DND-41 (cell line): ENCODE measurements around the gene TTC23.

Experiments used
- EZH2 ChIP-seq: IDR thresholded peaks from 3 replicates; pipeline ENCODE4 v1.6.1; 2012; ENCODE audit warnings: borderline replicate concordance, low read depth, mild to moderate bottlenecking, moderate library complexity, low read length, inconsistent platforms; ENCODE audit not compliant: severe bottlenecking
- TF ChIP-seq, protein P1 (sequence below): IDR thresholded peaks from 2 replicates; pipeline ENCODE4 v1.5.1; 2012; ENCODE audit warnings: borderline replicate concordance, low read length, moderate library complexity, mild to moderate bottlenecking; ENCODE audit not compliant: poor library complexity, severe bottlenecking; ENCODE audit errors: extremely low read depth

DNA sequence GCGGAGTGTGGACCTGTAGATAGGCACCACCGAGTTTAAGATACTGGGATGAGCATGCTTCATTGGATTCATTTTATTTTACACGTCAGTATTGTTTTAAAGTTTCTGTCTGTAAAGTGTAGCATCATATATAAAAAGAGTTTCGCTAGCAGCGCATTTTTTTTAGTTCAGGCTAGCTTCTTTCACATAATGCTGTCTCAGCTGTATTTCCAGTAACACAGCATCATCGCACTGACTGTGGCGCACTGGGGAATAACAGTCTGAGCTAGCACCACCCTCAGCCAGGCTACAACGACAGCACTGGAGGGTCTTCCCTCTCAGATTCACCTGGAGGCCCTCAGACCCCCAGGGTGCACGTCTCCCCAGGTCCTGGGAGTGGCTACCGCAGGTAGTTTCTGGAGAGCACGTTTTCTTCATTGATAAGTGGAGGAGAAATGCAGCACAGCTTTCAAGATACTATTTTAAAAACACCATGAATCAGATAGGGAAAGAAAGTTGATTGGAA, 115.0 kb downstream of the TTC23 start:
- TF ChIP-seq, protein P1, sequence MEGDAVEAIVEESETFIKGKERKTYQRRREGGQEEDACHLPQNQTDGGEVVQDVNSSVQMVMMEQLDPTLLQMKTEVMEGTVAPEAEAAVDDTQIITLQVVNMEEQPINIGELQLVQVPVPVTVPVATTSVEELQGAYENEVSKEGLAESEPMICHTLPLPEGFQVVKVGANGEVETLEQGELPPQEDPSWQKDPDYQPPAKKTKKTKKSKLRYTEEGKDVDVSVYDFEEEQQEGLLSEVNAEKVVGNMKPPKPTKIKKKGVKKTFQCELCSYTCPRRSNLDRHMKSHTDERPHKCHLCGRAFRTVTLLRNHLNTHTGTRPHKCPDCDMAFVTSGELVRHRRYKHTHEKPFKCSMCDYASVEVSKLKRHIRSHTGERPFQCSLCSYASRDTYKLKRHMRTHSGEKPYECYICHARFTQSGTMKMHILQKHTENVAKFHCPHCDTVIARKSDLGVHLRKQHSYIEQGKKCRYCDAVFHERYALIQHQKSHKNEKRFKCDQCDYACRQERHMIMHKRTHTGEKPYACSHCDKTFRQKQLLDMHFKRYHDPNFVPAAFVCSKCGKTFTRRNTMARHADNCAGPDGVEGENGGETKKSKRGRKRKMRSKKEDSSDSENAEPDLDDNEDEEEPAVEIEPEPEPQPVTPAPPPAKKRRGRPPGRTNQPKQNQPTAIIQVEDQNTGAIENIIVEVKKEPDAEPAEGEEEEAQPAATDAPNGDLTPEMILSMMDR: no peak
- no peak for TF ChIP-seq EZH2
